Forelimb muscle (tissue), 1 donor: Measurements from ENCODE around the gene MAPKBP1. TPM values are rescaled to one million over a fixed set of nuclear protein-coding genes. Genes with fewer than 3 reads are reported as not detected.
A peak's percentile ranks its signal among the peaks of the same experiment; 100 is the strongest.
"Not testable (repeated sequence)": the region's sequence is repeated elsewhere in the genome, so short reads cannot be mapped to it uniquely, and the experiment has no call there.

Experiments used
- DNase-seq: peaks from one replicate; pipeline ENCODE4 v3.0.0-alpha.2; 2013; ENCODE audit warnings: low read depth
- polyA plus RNA-seq: library from polyadenylated mRNA; unstranded; fragments of 120-200 nt; gene quantifications from one replicate; pipeline ENCODE4 v1.2.1, GENCODE V29; 2013; ENCODE audit not compliant: insufficient read length

Gene MAPKBP1
- polyA plus RNA-seq: 11.1 TPM

GRCh38 chr15:41774062-41774881 is at the start of gene MAPKBP1:
Gene MAPKBP1 (plus strand): TSS chr15:41774484. CDS start chr15:41775276, 792 bp downstream.
- peak; percentile 91 for DNase-seq

GRCh38 chr15:41727143-41727542 is 47.1 kb upstream of the MAPKBP1 start:
- no peak for DNase-seq

- DNase-seq: not testable (repeated sequence)
These were observed 46.2 kb upstream of the MAPKBP1 start for GRCh38 chr15:41728061-41728460.

GRCh38 chr15:41730543-41730942 is 43.7 kb upstream of the MAPKBP1 start:
- no peak for DNase-seq

GRCh38 chr15:41732483-41732882 is 41.8 kb upstream of the MAPKBP1 start:
- no peak for DNase-seq

- no peak for DNase-seq
These were observed 40.2 kb upstream of the MAPKBP1 start for GRCh38 chr15:41734079-41734478.

GRCh38 chr15:41735046-41735445 is 39.2 kb upstream of the MAPKBP1 start:
- no peak for DNase-seq

GRCh38 chr15:41735492-41735891 is 38.8 kb upstream of the MAPKBP1 start:
- not testable (repeated sequence) for DNase-seq

- no peak for DNase-seq
These were observed 27.5 kb upstream of the MAPKBP1 start for GRCh38 chr15:41746802-41747201.

- DNase-seq: no peak
These were observed 18.1 kb upstream of the MAPKBP1 start for GRCh38 chr15:41756198-41756597.

- no peak for DNase-seq
These were observed 1.5 kb upstream of the MAPKBP1 start for GRCh38 chr15:41772720-41773331.

GRCh38 chr15:41773332-41773728 is 954 bp upstream of the MAPKBP1 start:
- no peak for DNase-seq

GRCh38 chr15:41773729-41774061 is 589 bp upstream of the MAPKBP1 start:
- no peak for DNase-seq

GRCh38 chr15:41774882-41775417 is 666 bp downstream of the MAPKBP1 start:
- DNase-seq: no peak

GRCh38 chr15:41775651-41776050 is 1.4 kb downstream of the MAPKBP1 start:
- DNase-seq: no peak

- no peak for DNase-seq
These were observed 3.2 kb downstream of the MAPKBP1 start for GRCh38 chr15:41777421-41777973.

GRCh38 chr15:41778521-41778920 is 4.2 kb downstream of the MAPKBP1 start:
- DNase-seq: no peak

GRCh38 chr15:41779662-41780157 is 5.4 kb downstream of the MAPKBP1 start:
- DNase-seq: no peak

GRCh38 chr15:41780266-41780665 is 6.0 kb downstream of the MAPKBP1 start:
- no peak for DNase-seq

GRCh38 chr15:41780727-41781126 is 6.4 kb downstream of the MAPKBP1 start:
- no peak for DNase-seq

GRCh38 chr15:41782371-41783282 is 8.3 kb downstream of the MAPKBP1 start:
- no peak for DNase-seq
